GM13976 (cell line): Measurements from ENCODE around the gene ADGRD2.

Source experiments
- DNase-seq: peaks from one replicate; pipeline ENCODE4 v3.0.0; 2012; ENCODE audit warnings: low spot score
- CTCF ChIP-seq: IDR thresholded peaks from 2 replicates; pipeline ENCODE4 v1.5.1; 2012; ENCODE audit warnings: borderline replicate concordance, mild to moderate bottlenecking; ENCODE audit not compliant: insufficient read depth; ENCODE audit errors: extremely low read depth, missing control alignments, control extremely low read depth
- in situ Hi-C: fragments of 300-500 bp; cut with MboI; formaldehyde crosslinking; loops from one replicate; pipeline ENCODE4 v1.12.0; 2022; ENCODE audit warnings: low sequenced_read_pairs, mixed read lengths, inconsistent platforms; ENCODE audit not compliant: unreplicated experiment

ADGRD2 gene

GRCh38 chr9:124506931-124507879 is 57.0 kb downstream of the ADGRD2 start, which contains the start of gene NR5A1:
Gene NR5A1, minus strand, starts transcription at chr9:124507399. Its CDS starts 4,004 bp downstream, at chr9:124503395.
- in situ Hi-C loops, result no loop called here

GRCh38 chr9:124507880-124508423 is 57.7 kb downstream of the ADGRD2 start:
- TF ChIP-seq CTCF, result no peak
- DNase-seq, result no peak
- in situ Hi-C loops, result no loop called here

More at GRCh38 chr9:124506931-124507879, 57.0 kb downstream of the ADGRD2 start, which contains the start of gene NR5A1:
- no peak for DNase-seq
- TF ChIP-seq CTCF, result no peak

- DNase-seq, result no peak
- TF ChIP-seq CTCF, result no peak
- in situ Hi-C loops, result no loop called here
Observed at GRCh38 chr9:124510650-124511425, 60.6 kb downstream of the ADGRD2 start.

GRCh38 chr9:124511426-124511840 is 61.2 kb downstream of the ADGRD2 start:
- no peak for TF ChIP-seq CTCF
- in situ Hi-C loops, result no loop called here
- DNase-seq, result peak; percentile 37

GRCh38 chr9:124511891-124512805 is 61.9 kb downstream of the ADGRD2 start:
- in situ Hi-C loops, result no loop called here
- TF ChIP-seq CTCF, result no peak
- DNase-seq, result peak; percentile 43
